ENCODE data around the gene PLXNB3.
"Not testable (repeated sequence)": the region's sequence is repeated elsewhere in the genome, so short reads cannot be mapped to it uniquely, and the experiment has no call there.

The PLXNB3 gene

DNA sequence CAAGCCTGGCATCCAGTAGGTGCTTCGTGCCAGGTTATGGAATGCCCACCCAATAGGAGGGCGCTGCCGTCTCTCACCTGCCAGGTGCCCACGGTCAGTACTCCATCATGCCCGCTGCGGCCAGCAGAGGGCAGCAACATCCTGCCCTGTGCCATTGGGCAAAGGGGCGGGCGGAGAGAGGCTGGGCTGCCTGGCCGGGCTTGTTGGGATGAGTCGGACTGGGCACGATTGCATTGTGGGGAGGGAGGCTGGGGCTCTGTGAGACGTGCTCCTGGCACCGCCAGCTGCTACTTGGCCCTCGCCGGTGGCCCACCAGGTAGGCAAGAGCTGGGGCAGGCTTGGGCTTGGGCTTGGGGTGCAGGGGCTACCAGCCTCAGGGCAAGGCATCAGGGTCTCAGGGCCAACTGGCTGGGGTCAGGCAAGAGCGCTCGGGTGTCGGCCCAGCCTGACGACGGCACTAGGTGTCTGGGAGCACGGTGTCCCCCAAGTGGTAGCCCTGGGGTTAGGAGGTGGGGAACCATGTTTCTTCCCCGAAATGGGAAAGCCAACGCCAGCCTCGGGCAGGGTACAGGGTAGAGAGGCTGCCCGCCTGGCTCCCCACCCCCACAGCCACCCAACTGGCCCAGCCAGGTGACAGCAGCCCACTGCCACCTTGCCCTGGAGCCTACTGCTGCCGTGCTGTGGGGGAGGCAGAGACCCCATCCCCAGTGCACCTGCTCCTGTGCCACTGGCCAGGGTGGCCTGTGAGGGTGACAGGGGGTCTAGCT lies at the start of gene PLXNB3:
PLXNB3 (plus strand) TSS at position 261 of the 767 bp plus-strand sequence. CDS start 1,287 bp downstream, outside the sequence.
- peak; percentile 42 for DNase-seq

DNA sequence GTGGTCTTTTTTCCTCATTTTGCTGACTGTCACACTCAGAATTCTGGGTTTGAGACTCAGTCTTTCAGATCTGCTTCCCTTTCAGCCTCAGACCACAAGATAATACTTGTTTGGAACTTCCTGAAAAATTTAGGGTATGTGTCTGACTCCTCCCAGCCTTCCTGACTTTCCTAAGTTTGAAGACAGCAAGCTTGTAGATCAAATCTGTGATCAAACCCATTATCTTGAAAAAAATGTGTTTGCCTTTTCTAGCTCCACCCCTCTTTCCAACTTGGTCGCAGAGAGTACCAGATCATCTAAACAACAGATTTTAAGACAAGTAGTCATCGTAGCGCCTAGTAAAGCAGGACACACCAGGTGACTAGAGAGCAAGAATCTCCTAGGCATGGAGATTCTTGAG lies 49.8 kb upstream of the PLXNB3 start:
- no peak for DNase-seq

GRCh38 chrX:153717445-153717844 lies 46.6 kb upstream of the PLXNB3 start:
- no peak for DNase-seq

GRCh38 chrX:153719238-153719637 lies 44.8 kb upstream of the PLXNB3 start:
- no peak for DNase-seq

GRCh38 chrX:153719701-153720100 lies 44.3 kb upstream of the PLXNB3 start:
- no peak for DNase-seq

- DNase-seq: no peak
Observed at GRCh38 chrX:153722704-153723350, 41.2 kb upstream of the PLXNB3 start.

- peak; percentile 42 for DNase-seq
Observed at GRCh38 chrX:153723351-153724251, 40.4 kb upstream of the PLXNB3 start.

DNA sequence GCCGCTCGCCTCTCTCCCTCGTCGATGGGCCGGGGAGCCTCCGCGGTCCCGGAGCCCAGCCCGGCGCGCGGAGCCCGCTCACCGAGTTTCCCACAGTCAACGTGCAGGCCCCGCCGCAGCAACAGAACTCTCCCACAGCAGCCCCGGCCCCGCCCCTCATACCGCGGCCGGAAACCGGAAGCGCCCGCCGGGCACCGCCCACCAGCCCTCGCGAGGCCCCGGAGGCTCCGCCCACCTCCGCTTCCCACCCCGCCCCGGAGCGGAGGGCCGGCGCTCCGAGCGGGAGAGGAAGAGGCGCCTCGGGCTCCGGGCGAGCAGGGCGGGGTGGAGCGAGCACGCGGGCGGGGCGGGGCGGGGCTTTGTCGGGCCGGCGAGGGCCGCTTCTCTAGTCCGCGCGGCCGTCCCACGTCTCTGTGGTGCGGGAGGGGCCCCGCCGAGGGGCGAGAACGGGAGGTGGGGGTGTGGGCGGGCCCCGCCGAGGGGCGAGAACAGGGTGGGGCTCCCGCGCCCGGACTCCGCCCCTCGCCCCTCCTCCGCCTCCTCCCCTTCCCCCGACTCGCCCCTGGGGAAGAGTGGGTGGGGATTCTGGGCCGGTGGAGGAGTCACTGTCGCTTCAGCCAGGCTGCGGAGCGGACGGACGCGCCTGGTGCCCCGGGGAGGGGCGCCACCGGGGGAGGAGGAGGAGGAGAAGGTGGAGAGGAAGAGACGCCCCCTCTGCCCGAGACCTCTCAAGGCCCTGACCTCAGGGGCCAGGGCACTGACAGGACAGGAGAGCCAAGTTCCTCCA lies 39.6 kb upstream of the PLXNB3 start, which contains the start of the genes ABCD1 and BCAP31:
ABCD1 (plus strand) TSS at position 605 of the 787 bp plus-strand sequence. CDS start 411 bp downstream, outside the sequence.
BCAP31 (minus strand) TSS at position 136 of the 787 bp plus-strand sequence. CDS start 1,143 bp downstream, outside the sequence.
- DNase-seq: peak; percentile 79

GRCh38 chrX:153725039-153725831 lies 38.8 kb upstream of the PLXNB3 start:
- no peak for DNase-seq

DNA sequence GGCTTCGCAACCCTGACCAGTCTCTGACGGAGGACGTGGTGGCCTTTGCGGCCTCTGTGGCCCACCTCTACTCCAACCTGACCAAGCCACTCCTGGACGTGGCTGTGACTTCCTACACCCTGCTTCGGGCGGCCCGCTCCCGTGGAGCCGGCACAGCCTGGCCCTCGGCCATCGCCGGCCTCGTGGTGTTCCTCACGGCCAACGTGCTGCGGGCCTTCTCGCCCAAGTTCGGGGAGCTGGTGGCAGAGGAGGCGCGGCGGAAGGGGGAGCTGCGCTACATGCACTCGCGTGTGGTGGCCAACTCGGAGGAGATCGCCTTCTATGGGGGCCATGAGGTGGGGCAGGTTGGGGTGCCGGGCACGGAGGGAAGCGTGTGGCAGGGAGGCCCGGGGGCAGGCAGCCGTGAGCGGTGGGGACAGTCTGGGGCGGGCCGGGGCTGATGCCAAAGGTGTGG lies 38.2 kb upstream of the PLXNB3 start:
- DNase-seq: no peak

- DNase-seq: peak; percentile 30
Observed at GRCh38 chrX:153726286-153727122, 37.5 kb upstream of the PLXNB3 start.

DNA sequence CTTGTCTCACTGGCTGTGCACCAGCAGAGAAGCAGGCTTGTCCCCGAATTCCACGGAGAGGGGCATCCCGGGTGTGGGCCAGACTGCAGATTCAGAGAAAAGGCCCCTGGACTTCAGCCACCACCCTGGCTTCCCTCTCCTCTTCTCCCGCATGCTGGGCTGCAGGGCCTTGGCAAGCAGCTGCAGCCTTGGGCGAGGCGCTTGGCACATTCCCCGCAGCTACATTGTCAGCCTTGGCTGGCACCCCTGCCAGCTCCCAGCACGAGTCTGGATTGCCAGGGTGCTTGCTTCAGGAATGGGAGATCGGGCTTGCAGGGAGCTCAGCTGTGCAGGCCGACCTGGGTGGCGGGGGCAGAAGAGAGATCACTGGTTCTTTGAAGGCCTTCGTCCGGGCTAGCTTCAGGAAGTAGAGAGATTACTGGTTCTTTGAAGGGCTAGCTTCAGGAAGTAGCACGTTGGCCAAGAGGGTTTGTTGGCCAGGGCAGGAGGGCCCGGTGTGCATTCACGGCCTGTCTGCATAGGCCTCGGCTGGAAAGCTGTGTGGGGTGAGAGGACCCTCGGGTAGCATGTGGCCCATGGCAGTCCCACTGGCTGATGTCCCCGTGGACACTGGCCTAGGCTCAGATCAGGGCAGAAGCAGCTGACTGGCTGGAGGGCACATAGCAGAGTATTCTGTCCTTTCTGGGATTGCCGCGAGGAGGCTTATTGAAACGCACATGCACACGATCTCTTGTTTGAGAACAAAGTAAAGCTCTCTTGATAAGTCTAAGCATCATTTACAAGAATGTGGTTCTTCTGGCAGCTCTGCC lies 36.7 kb upstream of the PLXNB3 start:
- no peak for DNase-seq

- no peak for DNase-seq
Observed at GRCh38 chrX:153728095-153728494, 36.0 kb upstream of the PLXNB3 start.

DNA sequence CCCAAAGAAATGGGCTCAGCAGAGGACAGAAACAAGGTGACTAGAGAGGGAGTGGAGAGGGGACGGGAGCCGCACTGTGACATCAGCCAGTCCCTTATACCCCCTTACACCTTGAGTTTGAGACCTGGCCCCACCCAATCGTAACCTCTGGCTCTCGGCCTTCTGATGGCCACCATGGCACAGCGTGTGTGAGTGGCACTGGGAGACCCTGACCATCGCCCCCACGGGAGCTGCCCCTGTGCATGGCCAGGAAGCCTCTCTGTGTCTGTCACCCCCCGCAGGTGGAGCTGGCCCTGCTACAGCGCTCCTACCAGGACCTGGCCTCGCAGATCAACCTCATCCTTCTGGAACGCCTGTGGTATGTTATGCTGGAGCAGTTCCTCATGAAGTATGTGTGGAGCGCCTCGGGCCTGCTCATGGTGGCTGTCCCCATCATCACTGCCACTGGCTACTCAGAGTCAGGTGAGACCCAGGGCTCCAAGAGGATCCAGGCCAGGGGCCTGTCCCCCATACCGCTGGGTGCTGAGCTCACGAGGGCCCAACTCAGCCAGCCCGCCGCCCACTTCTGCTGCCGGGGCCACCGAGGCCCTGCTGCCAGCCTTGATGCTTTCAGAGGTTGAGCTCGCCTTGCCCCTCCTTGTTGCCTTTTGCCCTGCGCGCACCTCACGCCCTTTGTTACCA lies 35.0 kb upstream of the PLXNB3 start:
- DNase-seq: no peak

DNA sequence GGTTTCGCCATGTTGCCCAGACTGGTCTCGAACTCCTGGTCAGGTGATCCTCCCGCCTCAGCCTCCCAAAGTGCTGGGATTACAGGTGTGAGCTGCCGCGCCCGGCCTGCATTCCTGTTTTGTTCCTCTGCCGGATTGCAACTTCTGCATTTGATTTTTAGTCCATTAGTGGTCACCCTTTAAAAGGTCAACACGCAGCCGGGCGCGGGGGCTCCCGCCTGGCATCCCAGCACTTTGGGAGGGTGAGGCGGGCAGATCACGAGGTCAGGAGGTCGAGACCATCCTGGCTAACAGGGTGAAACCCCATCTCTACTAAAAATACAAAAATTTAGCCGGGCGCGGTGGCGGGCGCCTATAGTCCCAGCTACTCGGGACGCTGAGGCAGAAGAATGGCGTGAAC lies 33.9 kb upstream of the PLXNB3 start:
- DNase-seq: not testable (repeated sequence)

GRCh38 chrX:153731117-153731844 lies 32.8 kb upstream of the PLXNB3 start:
- no peak for DNase-seq

DNA sequence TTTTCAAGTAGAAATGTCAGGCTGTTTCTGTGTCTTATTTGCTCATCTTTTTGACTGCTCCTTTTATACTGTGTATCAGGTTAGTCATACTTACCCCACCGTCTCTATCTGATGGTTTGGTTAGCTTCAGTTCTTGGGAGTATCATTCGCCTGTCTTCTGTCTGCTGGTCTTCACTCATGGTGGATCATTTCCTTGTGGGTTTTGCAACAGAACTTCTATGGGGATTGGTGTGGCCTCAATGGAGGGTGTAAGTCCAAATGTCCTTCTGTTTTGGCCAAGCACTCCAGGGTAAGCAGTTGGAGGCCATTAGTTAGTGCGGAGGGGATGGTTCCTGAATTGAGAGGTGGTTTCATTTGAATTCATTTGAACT lies 32.2 kb upstream of the PLXNB3 start:
- no peak for DNase-seq

DNA sequence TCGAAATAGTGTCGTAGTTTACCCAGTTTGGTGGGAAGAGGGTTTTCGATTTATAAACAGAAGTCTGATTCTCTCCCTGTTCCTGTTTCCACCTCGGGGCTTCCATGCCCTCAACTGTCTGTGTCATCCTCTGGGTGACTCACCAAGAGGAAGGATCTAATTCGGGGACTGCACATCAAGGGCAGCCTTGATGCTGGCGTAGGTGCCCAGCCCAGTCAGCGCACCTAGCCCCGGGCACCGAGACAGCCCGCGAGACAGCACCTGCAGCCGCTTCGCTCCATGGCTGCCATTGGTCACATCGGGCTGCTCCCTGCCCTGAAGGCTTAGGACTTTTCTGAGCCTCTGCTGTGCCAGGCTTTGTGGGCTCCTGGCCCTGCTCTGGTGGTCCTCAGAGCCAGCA lies 31.6 kb upstream of the PLXNB3 start:
- DNase-seq: no peak
